ENCODE data around the gene USH2A.

The USH2A gene

DNA sequence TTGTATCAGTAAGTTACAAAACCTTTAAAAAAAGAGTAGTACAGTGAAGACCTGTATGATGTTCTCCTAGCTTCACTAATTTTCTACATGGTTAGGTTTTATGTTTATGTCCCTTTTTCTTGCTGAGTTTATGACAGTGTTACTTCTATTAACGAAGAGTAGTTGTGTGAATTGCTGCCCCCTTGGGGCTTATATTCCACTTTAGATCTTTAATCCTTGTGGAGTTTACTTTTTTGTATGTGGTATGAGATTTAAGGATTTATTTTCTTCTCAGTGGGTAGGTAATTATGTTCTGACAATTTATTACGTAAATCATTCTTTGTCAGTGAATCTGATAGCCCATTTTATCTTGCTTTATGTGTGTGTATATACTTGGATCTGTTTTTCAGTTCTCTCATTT lies 841.4 kb downstream of the USH2A start (continued):
- TF ChIP-seq ZNF510 (tag by site-specific recombination; IDR thresholded peaks at IDR 0.05; ENCODE audit: insufficient replicate concordance) (peak; percentile 49), ZBTB26 (tag by site-specific recombination; optimal IDR thresholded peaks at IDR 0.05) (no peak), KLF16 (tag by site-specific recombination; IDR thresholded peaks at IDR 0.05) (no peak), SCRT2 (tag by site-specific recombination; IDR thresholded peaks at IDR 0.05) (peak; percentile 70), ZNF23 (tag by site-specific recombination; IDR thresholded peaks at IDR 0.05; ENCODE audit: borderline replicate concordance) (no peak), ZNF239 (tag by site-specific recombination; IDR thresholded peaks at IDR 0.05) (no peak), GLI2 (tag by site-specific recombination; IDR thresholded peaks at IDR 0.05; ENCODE audit: borderline replicate concordance, low read depth) (peak; percentile 99), ZBTB7A (tag by site-specific recombination; IDR thresholded peaks at IDR 0.05; ENCODE audit: low read depth) (no peak), ZNF157 (tag by site-specific recombination; IDR thresholded peaks at IDR 0.05) (no peak), ZNF311 (tag by site-specific recombination; IDR thresholded peaks at IDR 0.05; ENCODE audit: borderline replicate concordance) (no peak), ZNF266 (tag by site-specific recombination; IDR thresholded peaks at IDR 0.05; ENCODE audit: low read depth) (no peak), ZNF366 (tag by site-specific recombination; conservative IDR thresholded peaks at IDR 0.05) (no peak), ZIC2 (tag by site-specific recombination; IDR thresholded peaks at IDR 0.05) (peak; percentile 96), HOXC10 (CRISPR knock-in tag; IDR thresholded peaks at IDR 0.05) (no peak), ZNF423 (tag by site-specific recombination; IDR thresholded peaks at IDR 0.05) (peak; percentile 50; the same call in 1 of the 2 replicates), ZNF626 (tag by site-specific recombination; IDR thresholded peaks at IDR 0.05) (no peak), SALL2 (tag by site-specific recombination; IDR thresholded peaks at IDR 0.05; ENCODE audit: borderline replicate concordance) (no peak), ZBTB10 (tag by site-specific recombination; IDR thresholded peaks at IDR 0.05) (no peak), MEIS1 (CRISPR knock-in tag; IDR thresholded peaks at IDR 0.05; ENCODE audit: borderline replicate concordance) (no peak), ZNF10 (tag by site-specific recombination; IDR thresholded peaks at IDR 0.05) (no peak)
- TF ChIP-seq, protein P1, sequence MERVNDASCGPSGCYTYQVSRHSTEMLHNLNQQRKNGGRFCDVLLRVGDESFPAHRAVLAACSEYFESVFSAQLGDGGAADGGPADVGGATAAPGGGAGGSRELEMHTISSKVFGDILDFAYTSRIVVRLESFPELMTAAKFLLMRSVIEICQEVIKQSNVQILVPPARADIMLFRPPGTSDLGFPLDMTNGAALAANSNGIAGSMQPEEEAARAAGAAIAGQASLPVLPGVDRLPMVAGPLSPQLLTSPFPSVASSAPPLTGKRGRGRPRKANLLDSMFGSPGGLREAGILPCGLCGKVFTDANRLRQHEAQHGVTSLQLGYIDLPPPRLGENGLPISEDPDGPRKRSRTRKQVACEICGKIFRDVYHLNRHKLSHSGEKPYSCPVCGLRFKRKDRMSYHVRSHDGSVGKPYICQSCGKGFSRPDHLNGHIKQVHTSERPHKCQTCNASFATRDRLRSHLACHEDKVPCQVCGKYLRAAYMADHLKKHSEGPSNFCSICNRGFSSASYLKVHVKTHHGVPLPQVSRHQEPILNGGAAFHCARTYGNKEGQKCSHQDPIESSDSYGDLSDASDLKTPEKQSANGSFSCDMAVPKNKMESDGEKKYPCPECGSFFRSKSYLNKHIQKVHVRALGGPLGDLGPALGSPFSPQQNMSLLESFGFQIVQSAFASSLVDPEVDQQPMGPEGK (tag by site-specific recombination; IDR thresholded peaks at IDR 0.05) = no peak
- TF ChIP-seq, protein P2, sequence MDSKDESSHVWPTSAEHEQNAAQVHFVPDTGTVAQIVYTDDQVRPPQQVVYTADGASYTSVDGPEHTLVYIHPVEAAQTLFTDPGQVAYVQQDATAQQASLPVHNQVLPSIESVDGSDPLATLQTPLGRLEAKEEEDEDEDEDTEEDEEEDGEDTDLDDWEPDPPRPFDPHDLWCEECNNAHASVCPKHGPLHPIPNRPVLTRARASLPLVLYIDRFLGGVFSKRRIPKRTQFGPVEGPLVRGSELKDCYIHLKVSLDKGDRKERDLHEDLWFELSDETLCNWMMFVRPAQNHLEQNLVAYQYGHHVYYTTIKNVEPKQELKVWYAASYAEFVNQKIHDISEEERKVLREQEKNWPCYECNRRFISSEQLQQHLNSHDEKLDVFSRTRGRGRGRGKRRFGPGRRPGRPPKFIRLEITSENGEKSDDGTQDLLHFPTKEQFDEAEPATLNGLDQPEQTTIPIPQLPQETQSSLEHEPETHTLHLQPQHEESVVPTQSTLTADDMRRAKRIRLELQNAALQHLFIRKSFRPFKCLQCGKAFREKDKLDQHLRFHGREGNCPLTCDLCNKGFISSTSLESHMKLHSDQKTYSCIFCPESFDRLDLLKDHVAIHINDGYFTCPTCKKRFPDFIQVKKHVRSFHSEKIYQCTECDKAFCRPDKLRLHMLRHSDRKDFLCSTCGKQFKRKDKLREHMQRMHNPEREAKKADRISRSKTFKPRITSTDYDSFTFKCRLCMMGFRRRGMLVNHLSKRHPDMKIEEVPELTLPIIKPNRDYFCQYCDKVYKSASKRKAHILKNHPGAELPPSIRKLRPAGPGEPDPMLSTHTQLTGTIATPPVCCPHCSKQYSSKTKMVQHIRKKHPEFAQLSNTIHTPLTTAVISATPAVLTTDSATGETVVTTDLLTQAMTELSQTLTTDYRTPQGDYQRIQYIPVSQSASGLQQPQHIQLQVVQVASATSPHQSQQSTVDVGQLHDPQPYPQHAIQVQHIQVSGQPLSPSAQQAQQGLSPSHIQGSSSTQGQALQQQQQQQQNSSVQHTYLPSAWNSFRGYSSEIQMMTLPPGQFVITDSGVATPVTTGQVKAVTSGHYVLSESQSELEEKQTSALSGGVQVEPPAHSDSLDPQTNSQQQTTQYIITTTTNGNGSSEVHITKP (tag by site-specific recombination; IDR thresholded peaks at IDR 0.05) = no peak
- TF ChIP-seq, protein P3, sequence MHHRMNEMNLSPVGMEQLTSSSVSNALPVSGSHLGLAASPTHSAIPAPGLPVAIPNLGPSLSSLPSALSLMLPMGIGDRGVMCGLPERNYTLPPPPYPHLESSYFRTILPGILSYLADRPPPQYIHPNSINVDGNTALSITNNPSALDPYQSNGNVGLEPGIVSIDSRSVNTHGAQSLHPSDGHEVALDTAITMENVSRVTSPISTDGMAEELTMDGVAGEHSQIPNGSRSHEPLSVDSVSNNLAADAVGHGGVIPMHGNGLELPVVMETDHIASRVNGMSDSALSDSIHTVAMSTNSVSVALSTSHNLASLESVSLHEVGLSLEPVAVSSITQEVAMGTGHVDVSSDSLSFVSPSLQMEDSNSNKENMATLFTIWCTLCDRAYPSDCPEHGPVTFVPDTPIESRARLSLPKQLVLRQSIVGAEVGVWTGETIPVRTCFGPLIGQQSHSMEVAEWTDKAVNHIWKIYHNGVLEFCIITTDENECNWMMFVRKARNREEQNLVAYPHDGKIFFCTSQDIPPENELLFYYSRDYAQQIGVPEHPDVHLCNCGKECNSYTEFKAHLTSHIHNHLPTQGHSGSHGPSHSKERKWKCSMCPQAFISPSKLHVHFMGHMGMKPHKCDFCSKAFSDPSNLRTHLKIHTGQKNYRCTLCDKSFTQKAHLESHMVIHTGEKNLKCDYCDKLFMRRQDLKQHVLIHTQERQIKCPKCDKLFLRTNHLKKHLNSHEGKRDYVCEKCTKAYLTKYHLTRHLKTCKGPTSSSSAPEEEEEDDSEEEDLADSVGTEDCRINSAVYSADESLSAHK (tag by site-specific recombination; IDR thresholded peaks at IDR 0.05) = peak; percentile 88
- TF ChIP-seq, protein P4, sequence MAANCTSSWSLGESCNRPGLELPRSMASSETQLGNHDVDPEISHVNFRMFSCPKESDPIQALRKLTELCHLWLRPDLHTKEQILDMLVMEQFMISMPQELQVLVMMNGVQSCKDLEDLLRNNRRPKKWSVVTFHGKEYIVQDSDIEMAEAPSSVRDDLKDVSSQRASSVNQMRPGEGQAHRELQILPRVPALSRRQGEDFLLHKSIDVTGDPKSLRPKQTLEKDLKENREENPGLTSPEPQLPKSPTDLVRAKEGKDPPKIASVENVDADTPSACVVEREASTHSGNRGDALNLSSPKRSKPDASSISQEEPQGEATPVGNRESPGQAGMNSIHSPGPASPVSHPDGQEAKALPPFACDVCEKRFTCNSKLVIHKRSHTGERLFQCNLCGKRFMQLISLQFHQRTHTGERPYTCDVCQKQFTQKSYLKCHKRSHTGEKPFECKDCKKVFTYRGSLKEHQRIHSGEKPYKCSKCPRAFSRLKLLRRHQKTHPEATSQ (tag by site-specific recombination; IDR thresholded peaks at IDR 0.05) = no peak
- TF ChIP-seq, protein P5, sequence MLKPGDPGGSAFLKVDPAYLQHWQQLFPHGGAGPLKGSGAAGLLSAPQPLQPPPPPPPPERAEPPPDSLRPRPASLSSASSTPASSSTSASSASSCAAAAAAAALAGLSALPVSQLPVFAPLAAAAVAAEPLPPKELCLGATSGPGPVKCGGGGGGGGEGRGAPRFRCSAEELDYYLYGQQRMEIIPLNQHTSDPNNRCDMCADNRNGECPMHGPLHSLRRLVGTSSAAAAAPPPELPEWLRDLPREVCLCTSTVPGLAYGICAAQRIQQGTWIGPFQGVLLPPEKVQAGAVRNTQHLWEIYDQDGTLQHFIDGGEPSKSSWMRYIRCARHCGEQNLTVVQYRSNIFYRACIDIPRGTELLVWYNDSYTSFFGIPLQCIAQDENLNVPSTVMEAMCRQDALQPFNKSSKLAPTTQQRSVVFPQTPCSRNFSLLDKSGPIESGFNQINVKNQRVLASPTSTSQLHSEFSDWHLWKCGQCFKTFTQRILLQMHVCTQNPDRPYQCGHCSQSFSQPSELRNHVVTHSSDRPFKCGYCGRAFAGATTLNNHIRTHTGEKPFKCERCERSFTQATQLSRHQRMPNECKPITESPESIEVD (tag by site-specific recombination; IDR thresholded peaks at IDR 0.05) = peak; percentile 98

Data from HEK293 (cell line).